ENCODE measurements around the gene IKBKG.
"Not testable (repeated sequence)": the region's sequence is repeated elsewhere in the genome, so short reads cannot be mapped to it uniquely, and the experiment has no call there.

Gene IKBKG

DNA sequence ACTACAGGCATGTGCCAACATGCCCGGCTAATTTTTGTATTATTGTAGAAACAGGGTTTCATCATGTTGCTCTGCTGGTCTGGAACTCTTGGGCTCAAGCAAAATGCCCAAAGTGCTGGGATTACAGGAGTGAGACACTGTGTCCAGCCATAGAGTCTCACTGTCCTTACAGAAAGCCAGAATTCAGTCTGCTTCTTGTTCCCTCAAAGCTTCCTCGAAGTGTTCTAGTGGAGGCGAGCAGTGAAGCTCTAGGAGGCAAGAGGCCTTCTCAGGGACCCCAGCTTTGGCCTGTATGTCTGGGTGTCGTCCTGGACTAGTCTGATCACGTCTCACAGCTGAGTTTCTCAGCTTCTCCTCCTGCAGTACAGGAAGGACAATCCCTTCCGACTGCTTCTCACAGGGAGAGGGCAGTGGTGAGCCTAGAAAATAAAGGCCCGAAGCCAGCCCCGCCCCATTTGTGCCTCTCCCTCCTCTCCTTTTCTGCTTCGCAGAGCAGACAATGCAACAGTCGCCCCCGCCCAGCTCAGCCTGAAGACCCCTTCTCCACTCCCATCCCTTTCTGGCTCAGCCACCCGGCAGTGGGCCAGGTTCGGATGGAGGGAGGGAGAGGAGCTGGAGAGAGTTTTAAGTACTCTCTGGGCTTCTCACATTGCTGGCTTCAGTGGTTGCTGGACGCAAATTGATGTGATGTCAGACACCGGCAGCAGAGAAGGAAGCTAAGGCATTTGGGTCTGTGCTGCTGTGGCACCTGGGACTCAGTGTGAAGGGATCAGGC is 20.3 kb upstream of the IKBKG start:
- ATAC-seq: peak; percentile 80 to 90

DNA sequence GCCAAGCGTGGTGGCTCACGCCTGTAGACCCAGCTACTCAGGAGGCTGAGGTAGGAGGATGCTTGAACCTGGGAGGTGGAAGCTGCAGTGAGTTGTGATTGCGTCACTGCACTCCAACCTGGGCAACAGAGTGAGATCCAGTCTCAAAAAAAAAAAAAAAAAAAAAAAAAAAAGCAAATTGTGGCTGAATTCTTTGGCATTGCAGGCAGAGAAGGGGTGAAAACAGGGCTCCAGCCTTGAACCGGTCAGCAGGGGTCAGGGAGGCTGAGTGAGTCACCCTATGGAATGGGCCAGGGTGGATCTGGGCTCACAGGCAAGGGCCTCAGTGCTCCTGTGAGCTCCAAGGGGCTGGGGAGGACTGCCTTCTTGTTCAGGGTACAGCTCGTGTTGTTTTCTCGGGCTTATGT is 18.2 kb upstream of the IKBKG start:
- ATAC-seq: no peak

- ATAC-seq: no peak
Observed at GRCh38 chrX:154530286-154530685, 17.1 kb upstream of the IKBKG start.

DNA sequence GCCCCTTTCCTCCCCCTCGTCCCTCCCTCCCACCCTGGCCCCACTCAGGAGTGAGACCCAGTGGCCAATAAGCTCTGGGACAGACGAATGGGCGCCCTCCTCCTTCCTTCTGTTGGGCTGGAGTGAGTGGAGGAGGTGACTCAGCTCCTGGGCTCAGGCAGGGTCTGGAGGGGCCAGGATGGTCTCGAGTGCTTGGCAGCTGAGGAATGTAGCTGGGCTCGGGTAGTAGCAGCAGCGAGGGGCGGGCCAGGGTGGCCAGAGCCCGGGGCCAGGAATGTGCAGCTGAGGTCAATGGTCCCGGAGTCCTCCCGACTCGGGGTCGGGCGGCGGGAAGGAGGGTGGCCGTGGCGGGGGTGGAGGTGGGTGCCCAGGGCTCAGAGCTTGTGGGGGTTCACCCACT is 15.8 kb upstream of the IKBKG start:
- no peak for ATAC-seq

- ATAC-seq: no peak
Observed at GRCh38 chrX:154532690-154533089, 14.7 kb upstream of the IKBKG start.

DNA sequence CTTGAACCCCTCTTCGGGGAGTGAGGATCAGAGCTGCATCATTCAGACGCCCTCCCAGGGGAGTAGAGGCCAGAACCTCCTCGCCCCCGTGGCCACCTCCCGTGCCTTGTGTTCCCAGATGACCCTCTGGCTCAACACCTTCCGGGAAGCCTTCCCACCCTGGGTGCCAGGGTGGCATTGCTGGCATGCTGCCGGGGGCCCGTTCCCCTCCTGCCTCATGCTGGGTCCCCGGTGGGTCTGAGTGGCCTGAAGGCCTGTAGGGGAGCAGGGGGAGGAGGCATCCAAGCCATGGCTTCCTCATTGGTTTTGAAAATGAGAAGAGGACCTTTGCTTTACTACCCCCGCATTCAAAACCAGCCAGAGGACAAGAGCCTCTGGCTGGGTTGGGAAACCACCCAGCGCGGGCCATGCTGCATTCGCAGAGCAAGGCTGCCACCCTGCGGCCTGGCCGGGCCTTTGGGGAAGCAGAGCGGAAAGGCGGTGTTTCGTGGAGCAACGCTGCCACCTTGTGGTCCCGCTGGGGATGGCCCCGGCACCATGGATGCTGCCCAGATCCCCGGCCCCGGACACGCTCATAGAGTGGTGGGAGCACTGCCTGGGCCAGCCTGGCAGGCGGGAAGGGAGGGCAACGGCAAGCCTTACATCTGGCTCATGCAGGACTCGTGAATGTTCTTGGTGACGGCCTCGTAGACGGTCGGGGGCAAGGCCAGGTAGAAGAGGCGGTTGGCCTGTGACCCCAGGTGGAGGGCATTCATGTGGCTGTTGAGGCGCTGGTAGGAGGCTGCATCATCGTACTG is 12.7 kb upstream of the IKBKG start:
- ATAC-seq: peak; percentile 95 to 96

- no peak for ATAC-seq
Observed at GRCh38 chrX:154535892-154536291, 11.5 kb upstream of the IKBKG start.

GRCh38 chrX:154539077-154539476 is 8.3 kb upstream of the IKBKG start:
- no peak for ATAC-seq

DNA sequence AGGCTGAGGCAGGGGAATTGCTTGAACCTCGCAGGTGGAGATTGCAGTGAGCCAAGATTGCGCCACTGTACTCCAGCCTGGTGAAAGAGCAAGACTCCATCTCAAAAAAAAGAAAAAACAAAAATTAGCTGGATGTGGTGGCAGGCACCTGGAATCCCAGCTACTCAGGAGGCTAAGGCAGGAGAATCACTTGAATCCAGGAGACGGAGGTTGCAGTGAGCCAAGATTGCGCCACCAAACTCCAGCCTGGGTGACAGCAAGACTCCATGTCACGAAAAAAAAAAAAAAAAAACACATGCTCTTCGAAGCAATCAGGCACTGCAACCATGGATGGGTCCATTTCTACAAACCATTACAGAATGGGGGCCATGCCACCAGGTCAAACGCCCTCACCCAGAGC is 7.1 kb upstream of the IKBKG start:
- ATAC-seq: not testable (repeated sequence)

DNA sequence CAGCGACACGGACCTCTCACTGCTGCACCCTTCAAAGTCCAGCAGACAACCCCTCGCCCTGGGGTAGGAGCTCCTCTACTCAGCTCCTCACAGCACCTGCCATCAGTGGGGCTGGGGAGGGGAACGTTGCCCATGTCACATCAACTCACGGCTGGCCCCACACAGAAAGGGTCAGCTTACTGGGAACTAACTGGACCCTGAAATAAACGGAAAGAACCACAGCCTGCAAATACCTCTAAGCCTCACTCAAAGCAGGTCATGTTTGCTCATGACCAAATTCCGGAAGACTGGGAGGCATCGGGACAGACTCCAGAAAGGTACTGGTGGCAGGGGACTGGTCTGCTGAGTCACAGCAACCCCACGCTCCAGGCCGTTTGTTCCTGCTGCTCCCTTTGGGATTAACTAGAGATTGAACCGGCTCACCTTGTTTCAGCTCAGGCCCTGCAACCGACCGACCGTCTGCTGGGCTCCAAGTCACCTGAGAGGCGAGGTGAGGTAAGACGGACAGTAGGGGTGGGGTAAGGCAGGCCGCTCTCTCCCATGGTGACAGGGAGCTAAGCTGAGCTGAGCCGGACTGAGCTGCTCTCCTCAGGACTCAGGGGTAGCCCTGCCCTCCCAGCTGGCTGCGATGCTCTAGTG is 6.4 kb upstream of the IKBKG start:
- no peak for ATAC-seq

GRCh38 chrX:154541589-154541895 is 5.9 kb upstream of the IKBKG start:
- no peak for ATAC-seq

GRCh38 chrX:154541896-154542722 is 5.3 kb upstream of the IKBKG start:
- ATAC-seq: peak; percentile 59 to 64

GRCh38 chrX:154542723-154543424 is 4.5 kb upstream of the IKBKG start:
- ATAC-seq: peak in 1 of 2 donors; percentile 8

DNA sequence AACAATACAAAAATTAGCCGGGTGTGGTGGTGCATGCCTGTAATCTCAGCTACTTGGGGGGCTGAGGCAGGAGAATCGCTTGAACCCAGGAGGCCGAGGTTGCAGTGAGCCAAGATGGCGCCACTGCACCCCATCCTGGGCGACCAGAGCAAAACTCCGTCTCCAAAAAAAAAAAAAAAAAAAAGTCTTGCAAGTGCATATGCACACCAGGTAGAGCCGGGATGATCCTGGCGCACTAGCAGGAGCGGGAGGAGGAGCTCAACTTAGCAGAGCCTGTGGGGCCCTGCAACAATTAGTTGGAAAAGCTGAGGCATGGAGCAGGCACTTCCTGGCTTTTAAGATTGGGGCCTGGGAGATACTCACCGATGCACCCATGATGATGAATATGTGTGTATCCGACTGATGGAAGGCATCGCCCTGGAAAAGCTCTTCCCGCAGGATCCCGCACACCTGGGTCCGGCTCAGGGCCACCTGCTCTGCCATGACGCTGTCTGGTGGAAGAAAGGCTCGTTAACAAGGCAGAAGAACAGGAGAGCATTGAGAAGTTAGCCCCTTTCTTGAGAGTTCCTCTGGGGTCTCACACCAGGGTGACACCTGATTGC is 1.6 kb upstream of the IKBKG start:
- ATAC-seq: no peak

- ATAC-seq: peak; percentile 42 to 50
Observed at GRCh38 chrX:154546354-154547244, 821 bp upstream of the IKBKG start, which contains the start of gene G6PD. TSS of gene G6PD (minus strand) at chrX:154546846. CDS start at chrX:154546155, 691 bp downstream.

- no peak for ATAC-seq
Observed at GRCh38 chrX:154548028-154548316, 552 bp downstream of the IKBKG start.

DNA sequence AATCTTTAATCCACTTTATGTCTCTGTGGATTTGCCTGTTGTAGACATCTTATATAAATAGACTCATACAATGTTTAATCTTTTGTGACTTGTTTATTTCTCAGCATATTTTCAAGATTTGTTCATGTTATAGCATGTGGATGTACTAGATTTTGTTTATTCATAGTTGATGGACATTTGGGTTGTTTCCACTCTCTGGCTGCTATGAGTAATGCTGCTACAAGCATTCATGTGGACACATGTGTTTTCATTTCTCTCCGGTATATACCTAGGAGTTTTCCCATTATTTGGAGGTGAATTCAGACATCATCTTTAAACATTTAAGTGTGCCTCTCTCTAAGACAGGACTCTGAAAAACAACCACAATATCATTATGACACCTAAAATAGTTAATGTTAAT is 2.3 kb downstream of the IKBKG start:
- ATAC-seq: no peak

DNA sequence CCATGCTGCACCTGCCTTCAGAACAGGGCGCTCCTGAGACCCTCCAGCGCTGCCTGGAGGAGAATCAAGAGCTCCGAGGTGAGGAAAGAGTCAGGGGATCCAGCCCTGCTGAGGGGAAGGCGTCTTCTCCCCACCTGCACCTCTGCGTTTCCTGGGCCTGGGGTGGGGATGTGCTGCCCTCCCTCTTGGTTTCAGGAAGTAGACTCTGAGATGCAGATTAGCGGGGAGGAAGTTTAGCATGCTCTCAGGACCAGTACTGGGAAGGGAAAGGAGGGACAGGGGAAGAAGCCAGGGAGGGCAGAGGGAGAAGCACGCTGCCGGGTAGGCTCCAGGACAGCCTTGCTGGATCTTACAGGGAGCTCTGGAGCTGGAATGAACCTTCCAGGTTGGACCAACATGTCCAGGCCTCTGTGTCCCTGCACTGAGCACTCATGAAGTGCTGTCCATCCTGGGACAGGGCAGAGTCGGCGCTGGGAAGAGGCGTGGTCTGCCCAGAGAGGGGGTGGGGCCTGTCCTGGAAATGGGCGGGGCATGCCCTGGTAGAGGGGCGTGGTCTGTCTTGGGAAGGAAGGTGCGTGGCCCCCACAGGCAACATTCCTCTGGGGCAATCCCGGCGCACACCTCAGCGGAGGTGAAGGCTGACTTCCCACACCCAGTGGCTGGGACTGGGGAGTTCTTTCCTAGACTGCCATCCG is 4.8 kb downstream of the IKBKG start:
- not testable (repeated sequence) for ATAC-seq

DNA sequence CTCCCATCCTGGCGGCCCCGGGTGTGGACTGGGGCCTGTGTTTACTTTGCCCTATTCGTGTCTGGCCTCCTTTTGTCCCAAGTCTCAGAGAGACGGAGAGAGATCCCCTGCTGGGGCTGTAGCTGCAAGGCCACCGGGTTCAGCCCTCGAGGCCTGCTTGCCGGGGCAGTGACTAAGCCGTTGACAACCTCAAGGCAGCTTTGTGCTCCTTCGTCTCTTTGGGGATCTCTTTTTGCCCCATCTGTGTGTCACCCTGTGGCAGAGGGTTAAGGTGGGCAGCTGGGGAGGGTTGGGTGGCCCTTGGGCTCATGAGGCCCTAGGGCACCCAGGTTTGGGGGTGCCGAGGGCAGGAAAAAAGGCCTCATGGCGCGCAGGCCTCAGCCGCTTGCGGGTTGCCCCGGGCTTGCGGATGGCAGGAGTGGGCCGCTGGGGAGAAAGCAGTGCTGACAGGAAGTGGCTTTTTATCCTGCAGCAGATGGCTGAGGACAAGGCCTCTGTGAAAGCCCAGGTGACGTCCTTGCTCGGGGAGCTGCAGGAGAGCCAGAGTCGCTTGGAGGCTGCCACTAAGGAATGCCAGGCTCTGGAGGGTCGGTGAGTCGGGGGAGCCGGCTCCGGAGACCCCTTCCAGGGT is 10.8 kb downstream of the IKBKG start:
- ATAC-seq: peak; percentile 53 to 66

- not testable (repeated sequence) for ATAC-seq
Observed at GRCh38 chrX:154558896-154559295, 11.5 kb downstream of the IKBKG start.
